Endothelial cell of umbilical vein (primary cell): Measurements from ENCODE around the gene PPP1R2C. TPM values are rescaled to one million over a fixed set of nuclear protein-coding genes. Genes with fewer than 3 reads are reported as not detected.

Experiments
- BruUV-seq: library from RNA; stranded (reverse); fragments of 400-500 nt; replicated peaks from 2 replicates; lab custom pipeline; 2021; lab: Mats Ljungman, UMichigan
- CTCF ChIA-PET: fragments of 300-600, 350-600 bp; sonication (Branson Sonifier 250); formaldehyde crosslinking; loops from one replicate; lab custom pipeline; 2021; ENCODE audit warnings: antibody characterized with exemption, inconsistent platforms; lab: Charles Lee
- POLR2A ChIA-PET: fragments of 300-600, 350-600 bp; sonication (Branson Sonifier 250); formaldehyde crosslinking; loops from one replicate; lab custom pipeline; 2021; ENCODE audit warnings: antibody characterized with exemption, inconsistent platforms; lab: Charles Lee
- DNase-seq: peaks from one replicate; pipeline ENCODE4 v3.0.0-alpha.2; 2011; ENCODE audit warnings: low read depth, low spot score
- FAIRE-seq: peaks from 2 replicates; lab custom pipeline; 2011; peaks lifted over from hg19 to GRCh38; lab: Jason Lieb, UNC
- H2AFZ ChIP-seq: 2 replicates; pipeline ENCODE4 v1.6.0; 2012; ENCODE audit warnings: low read depth, low read length, control low read depth, inconsistent platforms
- H3K27ac ChIP-seq: 2 replicates; pipeline ENCODE4 v1.5.1; 2011; ENCODE audit warnings: low read depth, mild to moderate bottlenecking, control low read depth, low read length, moderate library complexity; ENCODE audit not compliant: insufficient read depth
- H3K27me3 ChIP-seq, 2 experiments: 2 replicates each; pipeline versions ENCODE4 v1.6.0 to v1.6.1; 2011; ENCODE audit warnings: low read length in 2 of 2, mixed read lengths in 1 of 2; ENCODE audit not compliant: control insufficient read depth in 2 of 2, insufficient read depth in 2 of 2
- H3K36me3 ChIP-seq, 2 experiments: 2 replicates in 1 of 2; 3 replicates in 1 of 2; pipeline ENCODE4 v1.5.1; 2011; ENCODE audit warnings: low read length in 2 of 2, mild to moderate bottlenecking in 1 of 2, moderate library complexity in 1 of 2; ENCODE audit not compliant: control insufficient read depth in 2 of 2, insufficient read depth in 2 of 2; ENCODE audit errors: extremely low read depth in 1 of 2
- H3K4me1 ChIP-seq: 3 replicates; pipeline ENCODE4 v1.5.1; 2011; ENCODE audit warnings: mild to moderate bottlenecking, low read length; ENCODE audit not compliant: control insufficient read depth, insufficient read depth; ENCODE audit errors: extremely low read depth
- H3K4me2 ChIP-seq: 2 replicates; pipeline ENCODE4 v1.6.1; 2011; ENCODE audit warnings: low read length, control low read depth, mixed read lengths; ENCODE audit not compliant: insufficient read depth
- H3K4me3 ChIP-seq, 3 experiments: fragments of 200-600 bp in 1 of 3; sonication (generic), shearing (Covaris generic) in 1 of 3; replicated peaks in 1 of 3; 2 replicates each; pipeline ENCODE4 v1.5.1; 2011 to 2016; ENCODE audit warnings: control low read depth in 3 of 3, low read length in 3 of 3, mild to moderate bottlenecking in 2 of 3, inconsistent platforms in 1 of 3, low read depth in 1 of 3, moderate library complexity in 1 of 3; ENCODE audit not compliant: insufficient read depth in 1 of 3
- H3K79me2 ChIP-seq: 2 replicates; pipeline ENCODE4 v1.6.0; 2012; ENCODE audit warnings: low read length, inconsistent platforms; ENCODE audit not compliant: control insufficient read depth, insufficient read depth
- H3K9ac ChIP-seq: replicated peaks from 2 replicates; pipeline ENCODE3; 2011; ENCODE audit warnings: low read length, control low read depth; ENCODE audit not compliant: insufficient read depth; ENCODE audit errors: extremely low read depth
- H3K9me1 ChIP-seq: replicated peaks from 3 replicates; pipeline ENCODE4 v1.6.0; 2011; ENCODE audit warnings: mild to moderate bottlenecking, low read length; ENCODE audit not compliant: control insufficient read depth, insufficient read depth; ENCODE audit errors: extremely low read depth
- H3K9me3 ChIP-seq: replicated peaks from 2 replicates; pipeline ENCODE4 v1.5.1; 2012; ENCODE audit warnings: low read length, inconsistent platforms; ENCODE audit not compliant: control insufficient read depth, insufficient read depth
- H4K20me1 ChIP-seq: replicated peaks from 2 replicates; pipeline ENCODE3; 2011; ENCODE audit warnings: mild to moderate bottlenecking, low read length; ENCODE audit not compliant: control insufficient read depth, insufficient read depth; ENCODE audit errors: extremely low read depth
- CTCF ChIP-seq, 2 donors: IDR thresholded peaks; 1 replicate in 1 of 2; 2 replicates in 1 of 2; pipeline ENCODE4 v1.5.1; 2011; ENCODE audit warnings: low read length in 2 of 2, mild to moderate bottlenecking in 2 of 2, moderate library complexity in 2 of 2, control low read depth in 1 of 2, inconsistent platforms in 1 of 2, low read depth in 1 of 2; ENCODE audit not compliant: insufficient read depth in 1 of 2; ENCODE audit errors: extremely low read depth in 1 of 2
- EZH2 ChIP-seq: IDR thresholded peaks from 2 replicates; pipeline ENCODE4 v1.6.1; 2012; ENCODE audit warnings: borderline replicate concordance, low read depth, mild to moderate bottlenecking, moderate library complexity, low read length, inconsistent platforms; ENCODE audit not compliant: severe bottlenecking
- FOS ChIP-seq: IDR thresholded peaks from 2 replicates; pipeline ENCODE4 v1.6.1; 2011; ENCODE audit warnings: mild to moderate bottlenecking, low read length, moderate library complexity, borderline replicate concordance; ENCODE audit not compliant: insufficient read depth
- GATA2 ChIP-seq: IDR thresholded peaks from 2 replicates; pipeline ENCODE4 v1.7.0; 2011; ENCODE audit warnings: low read depth, mild to moderate bottlenecking, moderate library complexity, mixed read lengths, low read length; ENCODE audit not compliant: insufficient read length, insufficient read depth
- JUN ChIP-seq: IDR thresholded peaks from 2 replicates; pipeline ENCODE4 v1.6.1; 2011; ENCODE audit warnings: borderline replicate concordance, low read depth; ENCODE audit not compliant: insufficient read length, insufficient read depth
- MAX ChIP-seq: IDR thresholded peaks from 2 replicates; pipeline ENCODE4 v1.6.1; 2011; ENCODE audit not compliant: insufficient read depth, insufficient read length
- MYC ChIP-seq: IDR thresholded peaks from one replicate; pipeline ENCODE4 v1.6.1; 2011; ENCODE audit warnings: mild to moderate bottlenecking, low read depth, low read length
- POLR2A ChIP-seq: IDR thresholded peaks from 2 replicates; pipeline ENCODE4 v1.6.1; 2012; ENCODE audit warnings: low read depth, mild to moderate bottlenecking, control low read depth, low read length
- POLR2AphosphoS5 ChIP-seq: IDR thresholded peaks from 2 replicates; pipeline ENCODE4 v1.6.1; 2012; ENCODE audit warnings: low read depth, mild to moderate bottlenecking, control low read depth, low read length, moderate library complexity; ENCODE audit not compliant: insufficient read depth
- dilution Hi-C: fragments of 300-500 bp; cut with MboI; formaldehyde crosslinking; loops from one replicate; pipeline ENCODE4 v1.15.0; 2019; ENCODE audit warnings: low sequenced_read_pairs; ENCODE audit not compliant: extremely low pct_ligation_motif_present
- intact Hi-C: fragments of 100-400 bp; cut with micrococcal nuclease; formaldehyde crosslinking; loops from one replicate; pipeline ENCODE4 v1.10.0; 2022
- polyA plus RNA-seq, 4 experiments: library from polyadenylated mRNA; depleted of rRNA in 3 of 4; stranded (reverse) in 3 of 4; unstranded in 1 of 4; fragments of >200 nt; gene quantifications; 2 replicates each; pipeline versions ENCODE4 v1.2.1 to v1.2.3, GENCODE V29; 2011 to 2012; ENCODE audit warnings: missing spikeins in 1 of 4
- total RNA-seq: library from RNA; stranded (reverse); gene quantifications from 2 replicates; pipeline ENCODE4 v1.2.3, GENCODE V29; 2021

PPP1R2C gene
- total and polyA plus RNA-seq, 2 donors (not counting 3 experiments of a cell fraction or from before 2014, with no cell fraction given): not detected

- Histone ChIP-seq H3K36me3 (no peaks in the 10 kb centered on the region), H3K27ac (no peak overlapping the region), H3K9me1 (no peaks in the 10 kb centered on the region), H3K9ac (no peak overlapping the region), H3K4me1 (peaks cover 6% of the 10 kb centered on the region), H2AFZ (no peak overlapping the region), H3K79me2 (no peaks in the 10 kb centered on the region), H4K20me1 (no peaks in the 10 kb centered on the region), H3K27me3 (no peaks in the 10 kb centered on the region), H3K4me2 (no peak overlapping the region), H3K4me3 (no peak overlapping the region), H3K9me3 (no peaks in the 10 kb centered on the region)
- intact Hi-C loops: no loop called here
- dilution Hi-C loops: no loop called here
- CTCF ChIA-PET: no interaction called here
- BruUV-seq: no TSS peak
- FAIRE-seq (no peak), DNase-seq (no peak)
- POLR2A ChIA-PET: no interaction called here
- TF ChIP-seq POLR2A (no peak), CTCF (IDR thresholded peaks at IDR 0.05; ENCODE audit: extremely low read depth in 1 of 2, insufficient read depth in 1 of 2, low read depth in 1 of 2, low read length in 2 of 2) (no peak), MAX (no peak), EZH2 (no peak), JUN (no peak), GATA2 (no peak), FOS (no peak), MYC (no peak), POLR2AphosphoS5 (no peak)
Measured at GRCh38 chrX:42738552-42738951, 39.4 kb downstream of the PPP1R2C start.
